IPS-NIHi7 (cell line): Measurements from ENCODE around the gene SYNE2.

Source experiments
- DNase-seq: peaks from one replicate; pipeline ENCODE4 v3.0.0; 2012; ENCODE audit warnings: mixed read lengths; ENCODE audit errors: extremely low spot score

Gene SYNE2

DNA sequence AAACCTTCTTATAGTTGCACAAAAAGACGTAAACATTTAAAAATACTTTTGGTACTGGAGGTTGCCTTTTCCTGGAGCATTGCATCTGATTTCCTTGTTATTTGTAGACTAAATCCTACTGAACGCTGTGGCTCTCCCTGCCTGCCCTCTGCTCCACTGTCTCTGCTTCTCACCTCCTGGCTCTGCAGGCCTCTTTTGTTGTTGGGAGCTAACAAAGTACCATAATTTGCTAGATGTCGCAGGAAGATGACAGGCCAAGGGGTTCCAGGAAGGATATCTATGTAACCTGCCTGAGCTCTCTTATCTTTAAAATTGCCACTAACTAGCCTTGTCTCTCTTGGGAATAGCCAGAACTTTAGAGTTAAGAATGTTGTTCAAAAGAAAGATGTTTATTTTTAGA, 21.4 kb downstream of the SYNE2 start:
- no peak for DNase-seq

DNA sequence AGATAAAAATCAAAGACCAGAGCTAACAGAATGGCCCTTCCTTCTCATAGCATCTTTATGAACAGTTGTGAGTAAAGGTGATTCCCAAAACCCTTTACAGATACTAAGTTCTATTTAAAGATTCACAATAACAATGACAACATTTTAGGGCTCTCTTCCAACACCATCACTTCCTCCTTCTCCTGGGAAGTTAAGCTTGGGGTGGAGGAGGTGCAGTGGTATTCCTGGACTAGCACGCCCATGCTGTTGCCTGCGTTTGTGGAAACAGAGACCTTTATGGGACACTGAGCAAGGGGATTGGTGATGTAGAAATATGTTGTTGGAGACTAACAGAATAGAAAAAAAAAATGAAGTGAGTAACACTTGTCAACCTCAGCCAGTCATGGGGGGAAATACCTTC, 22.5 kb downstream of the SYNE2 start:
- DNase-seq, result no peak

DNA sequence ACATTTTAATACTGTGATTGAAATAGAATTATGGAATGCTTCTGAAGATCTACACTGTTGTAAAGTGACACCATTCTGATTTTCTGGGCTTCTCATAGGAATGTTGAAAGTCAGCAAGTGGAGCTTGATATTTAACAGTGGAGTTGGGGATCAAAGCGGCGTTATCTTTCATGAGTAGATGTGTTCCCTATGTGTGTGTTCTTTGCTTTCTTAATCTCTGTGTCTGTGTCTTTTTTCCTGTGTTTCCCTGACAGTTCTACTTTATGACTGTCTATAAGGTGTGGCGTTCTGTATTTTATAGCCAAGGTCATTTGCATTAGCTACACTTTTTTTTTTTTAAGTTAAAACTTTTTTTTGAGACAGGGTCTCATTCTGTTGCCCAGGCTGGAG, 24.7 kb downstream of the SYNE2 start:
- no peak for DNase-seq

DNA sequence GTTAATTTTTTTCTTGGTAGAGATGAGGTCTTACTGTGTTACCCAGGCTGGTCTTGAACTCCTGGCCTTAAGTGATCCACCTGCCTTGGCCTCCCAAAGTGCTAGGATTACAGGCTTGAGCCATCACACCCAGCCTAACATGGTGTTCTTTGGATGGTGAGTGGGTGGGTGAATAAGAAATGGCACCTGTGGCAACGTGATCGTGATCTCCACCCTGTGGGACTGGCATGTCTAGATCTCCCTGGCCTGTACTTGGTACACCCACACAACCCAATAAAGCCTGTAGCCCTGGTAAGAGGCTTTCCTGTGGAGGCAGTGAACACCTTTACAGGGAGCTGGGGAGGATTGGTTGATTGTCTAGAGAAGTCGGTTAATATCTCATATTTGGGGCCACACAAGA, 25.2 kb downstream of the SYNE2 start:
- no peak for DNase-seq

DNA sequence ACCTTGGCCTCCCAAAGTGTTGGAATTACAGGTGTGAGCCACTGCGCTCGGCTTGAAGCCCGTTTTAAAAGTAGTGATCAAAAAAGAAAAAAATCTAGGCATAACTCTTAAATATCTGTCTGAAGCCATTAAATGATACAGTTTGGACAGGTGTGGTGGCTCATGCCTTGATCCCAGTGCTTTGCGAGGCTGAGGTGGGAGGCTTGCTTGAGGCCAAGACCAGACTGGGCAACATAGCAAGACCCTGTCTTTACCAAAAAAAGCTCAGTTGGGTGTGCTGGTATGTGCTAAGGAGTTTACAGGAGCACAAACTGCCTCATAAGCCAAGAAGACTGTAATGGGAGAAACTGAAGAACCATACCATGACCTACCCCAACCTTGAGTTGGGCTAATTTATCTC, 26.0 kb downstream of the SYNE2 start:
- DNase-seq, result no peak

DNA sequence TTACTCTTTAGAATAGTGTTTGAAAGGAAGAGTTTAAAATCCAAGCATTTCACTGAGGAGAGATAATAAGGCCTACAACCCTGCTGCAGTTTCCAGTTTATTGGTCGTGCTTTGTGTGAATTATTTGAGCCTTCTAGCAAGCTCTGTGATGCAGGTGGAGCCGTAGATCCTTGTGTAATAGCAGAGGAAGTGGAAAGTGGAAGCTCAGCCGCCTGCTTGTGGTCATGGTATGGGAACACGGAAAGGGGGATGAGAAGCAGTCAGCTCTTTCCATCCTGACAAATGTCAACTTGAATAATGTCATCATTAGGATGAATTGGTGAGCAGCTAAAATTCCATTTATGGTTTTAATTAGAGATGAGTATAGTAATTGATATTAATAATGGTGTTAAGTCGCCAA, 29.1 kb downstream of the SYNE2 start:
- no peak for DNase-seq

DNA sequence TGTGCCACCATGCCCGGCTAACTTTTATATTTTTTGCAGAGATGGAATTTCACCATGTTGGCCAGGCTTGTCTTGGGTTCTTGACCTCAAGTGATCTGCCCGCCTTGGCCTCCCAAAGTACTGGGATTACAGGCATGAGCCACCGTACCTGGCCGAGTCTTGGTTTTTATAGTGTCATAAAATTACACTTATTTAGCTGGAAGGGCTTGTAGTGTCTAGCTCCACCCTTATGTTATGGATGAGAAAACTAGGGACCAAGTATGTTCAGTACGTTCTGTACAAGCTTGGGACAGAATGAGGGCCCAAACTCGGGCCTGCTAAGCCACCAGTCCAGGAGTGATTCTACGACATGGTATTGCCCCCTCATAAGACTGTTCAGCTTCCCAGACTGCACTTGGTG, 35.1 kb downstream of the SYNE2 start:
- no peak for DNase-seq

DNA sequence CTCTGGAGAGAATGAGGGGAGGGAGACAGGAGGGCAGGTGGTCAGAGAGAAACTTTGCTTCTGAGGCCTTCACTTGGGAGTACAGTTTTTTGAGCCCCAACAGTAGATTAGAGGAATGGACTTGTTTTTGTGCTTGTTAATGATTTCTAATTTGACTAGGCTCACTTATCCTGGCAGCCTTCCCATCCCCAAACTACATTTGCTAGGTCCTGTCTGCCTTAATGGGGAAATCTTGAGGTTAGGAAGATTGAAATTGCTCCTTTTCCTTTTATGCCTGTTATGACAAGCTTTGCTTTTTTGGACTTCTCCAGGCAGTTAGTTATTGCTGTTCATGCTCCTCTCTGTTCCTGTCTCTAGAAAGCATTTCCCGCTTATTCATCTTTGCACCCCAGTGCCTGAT, 37.7 kb downstream of the SYNE2 start:
- DNase-seq, result no peak

DNA sequence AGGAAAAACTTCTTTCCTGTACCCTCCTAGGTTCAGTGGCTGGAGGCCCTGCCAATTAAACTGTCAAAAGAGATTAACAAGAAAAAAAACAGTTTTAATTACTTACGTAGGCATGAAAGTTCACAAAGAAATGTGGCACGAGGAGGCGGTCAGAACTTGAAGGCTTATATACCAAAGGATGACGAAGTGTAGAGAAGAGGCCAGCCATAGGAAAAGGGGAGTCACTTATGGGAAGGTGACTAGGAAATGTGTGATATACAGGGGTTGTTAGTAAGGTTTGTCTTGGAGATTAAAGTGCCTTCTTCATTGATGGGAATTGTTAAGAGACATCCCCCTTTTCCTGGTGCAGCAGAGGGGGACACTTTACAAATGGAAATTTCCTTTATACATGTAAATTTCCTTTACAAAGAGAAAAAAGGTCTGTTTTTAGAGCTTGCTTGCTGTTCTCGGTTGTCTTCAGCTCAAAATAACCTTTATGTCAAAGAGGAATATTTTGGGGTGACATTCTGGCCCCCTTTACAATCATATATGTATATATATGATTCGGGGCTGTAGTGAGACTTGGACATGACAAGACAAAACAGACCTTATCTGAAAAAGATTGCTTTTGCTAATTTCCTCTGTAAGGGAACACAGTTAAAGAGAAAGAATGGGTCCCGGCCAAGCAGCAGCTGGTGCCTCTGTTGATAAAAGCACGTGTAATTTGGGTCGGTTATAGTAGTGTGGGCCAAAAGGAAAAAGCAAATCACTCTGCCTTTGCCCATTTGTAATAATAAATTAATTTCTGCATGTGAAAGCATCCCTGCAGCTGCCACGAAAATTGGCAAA, 38.6 kb downstream of the SYNE2 start:
- DNase-seq, result peak; percentile 24

DNA sequence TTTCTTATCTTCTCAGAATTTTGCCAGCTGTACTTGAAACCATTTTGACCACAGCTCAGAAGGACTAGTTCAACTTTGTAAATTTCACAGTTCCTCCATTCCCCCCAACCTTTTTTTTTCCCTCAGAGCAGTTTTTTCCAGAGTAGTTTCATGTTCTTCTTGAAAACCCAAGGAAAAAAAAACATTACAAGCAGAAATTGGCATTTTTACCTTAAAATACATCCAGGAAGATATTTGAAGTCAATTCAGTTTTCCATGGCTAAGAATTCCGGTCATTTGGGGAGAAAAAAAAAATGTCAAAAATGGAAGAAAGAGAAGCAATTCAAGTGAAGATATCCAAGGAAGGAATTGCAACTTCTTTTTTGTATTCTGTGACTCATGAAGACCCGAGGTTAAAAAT, 39.5 kb downstream of the SYNE2 start:
- DNase-seq, result no peak

DNA sequence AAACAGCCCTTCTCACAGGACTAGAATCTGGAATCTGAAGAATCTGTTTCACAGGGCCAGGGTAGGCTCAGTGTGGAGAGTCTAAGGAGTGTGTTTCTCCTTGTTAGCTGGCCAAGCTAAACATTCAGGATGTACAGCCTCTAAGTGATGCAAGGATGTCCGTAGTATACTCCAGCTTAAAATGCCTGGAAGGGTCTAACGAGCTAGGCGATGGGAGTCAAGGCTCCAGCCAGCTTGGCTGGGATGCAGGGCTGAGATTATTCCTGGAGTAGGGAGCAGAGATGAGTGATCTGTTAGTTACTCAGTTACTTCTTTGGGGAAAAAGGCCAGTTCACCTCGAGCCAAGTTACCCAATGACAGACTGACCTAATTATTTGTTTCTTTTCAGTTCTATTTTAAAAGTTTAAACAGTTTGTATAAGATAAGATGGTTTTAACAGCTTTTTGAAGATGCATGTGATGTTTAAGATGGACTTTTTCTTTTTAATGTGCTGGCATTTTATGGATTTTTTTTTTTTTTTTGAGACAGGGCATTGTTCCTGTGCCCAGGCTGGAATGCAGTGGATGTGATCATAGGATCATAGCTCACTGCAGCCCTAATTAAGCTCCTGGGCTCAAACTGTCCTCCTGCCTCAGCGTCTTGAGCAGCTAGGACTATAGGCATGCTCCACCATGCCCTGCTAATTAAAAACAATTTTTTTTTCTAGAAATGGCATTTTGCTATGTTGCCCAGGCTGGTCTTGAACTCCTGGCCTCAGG, 41.1 kb downstream of the SYNE2 start:
- DNase-seq, result no peak

DNA sequence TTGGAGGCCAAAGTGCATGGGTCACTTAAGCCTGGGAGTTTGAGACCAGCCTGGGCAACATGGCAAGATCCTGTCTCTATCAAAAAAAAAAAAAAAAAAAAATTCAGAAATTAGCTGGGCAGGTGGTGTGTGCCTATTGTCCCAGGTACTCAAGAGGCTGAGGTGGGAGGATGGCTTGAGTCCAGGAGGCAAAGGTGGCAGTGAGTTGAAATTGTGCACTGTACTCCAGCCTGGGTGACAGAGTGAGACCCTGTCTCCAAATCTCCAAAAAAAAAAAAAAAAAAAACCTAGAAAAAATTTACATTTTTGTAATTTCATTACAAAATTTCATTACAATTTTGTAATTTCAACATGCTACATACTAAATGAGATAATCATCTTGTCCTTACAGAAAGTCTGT, 42.7 kb downstream of the SYNE2 start:
- DNase-seq, result no peak

DNA sequence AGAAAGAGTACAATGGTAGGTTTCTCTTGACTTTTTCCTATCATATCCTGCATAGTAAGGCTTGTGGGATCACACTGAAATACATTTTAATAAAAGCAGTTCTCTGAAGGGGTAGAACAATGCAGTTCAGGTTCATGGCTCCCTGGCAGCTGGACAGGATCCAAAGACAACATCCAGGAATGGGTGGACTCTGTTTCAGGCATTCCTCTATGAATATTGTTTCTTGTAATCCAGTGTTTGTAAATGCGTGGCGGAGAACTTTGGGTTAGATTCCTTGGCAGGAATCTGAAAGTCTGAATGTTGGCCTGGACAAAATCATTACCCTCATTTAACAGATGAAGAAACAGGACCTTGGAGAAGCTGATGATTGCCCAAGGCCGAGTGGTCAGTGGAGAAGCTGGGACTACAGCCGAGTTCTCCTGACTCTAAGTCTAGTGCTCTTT, 43.5 kb downstream of the SYNE2 start:
- no peak for DNase-seq

DNA sequence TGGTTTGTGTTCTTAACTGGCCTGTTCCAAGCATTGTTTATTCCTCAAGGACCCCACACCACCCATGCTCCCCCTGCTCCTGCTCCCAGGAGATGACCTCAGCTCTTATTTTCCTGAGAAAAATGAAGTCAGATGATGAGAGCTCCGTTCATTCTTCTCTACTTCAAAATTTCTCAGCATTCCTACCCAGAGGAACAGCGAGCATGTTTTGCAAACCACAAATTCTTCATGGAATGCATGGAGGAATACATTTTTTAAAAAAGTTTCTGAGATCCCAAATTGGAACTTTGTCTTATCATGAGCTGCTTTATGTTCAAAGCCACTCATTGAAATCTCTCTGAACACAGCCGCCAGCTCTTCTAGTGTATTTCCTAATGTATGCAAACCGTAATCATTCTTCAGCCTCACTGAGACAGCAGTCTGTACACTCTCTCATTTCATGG, 44.9 kb downstream of the SYNE2 start:
- DNase-seq, result no peak

DNA sequence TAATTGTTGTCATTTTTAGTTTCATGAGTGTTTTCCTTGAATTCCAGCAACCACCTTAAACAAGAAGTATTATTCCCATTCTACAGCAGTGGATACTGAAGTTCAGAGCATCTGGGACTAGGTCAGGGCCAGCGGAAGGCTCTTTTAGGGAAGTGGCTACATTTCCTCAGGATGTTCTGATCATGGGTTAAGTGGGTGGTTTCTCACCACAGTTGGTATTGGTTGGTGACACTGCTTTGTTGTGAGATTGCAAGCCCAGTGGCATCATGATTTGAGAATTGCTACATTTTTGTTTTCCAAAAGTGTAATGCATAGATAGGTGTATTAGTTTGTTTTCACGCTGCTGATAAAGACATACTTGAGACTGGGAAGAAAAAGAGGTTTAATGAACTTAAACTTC, 47.1 kb downstream of the SYNE2 start:
- no peak for DNase-seq

DNA sequence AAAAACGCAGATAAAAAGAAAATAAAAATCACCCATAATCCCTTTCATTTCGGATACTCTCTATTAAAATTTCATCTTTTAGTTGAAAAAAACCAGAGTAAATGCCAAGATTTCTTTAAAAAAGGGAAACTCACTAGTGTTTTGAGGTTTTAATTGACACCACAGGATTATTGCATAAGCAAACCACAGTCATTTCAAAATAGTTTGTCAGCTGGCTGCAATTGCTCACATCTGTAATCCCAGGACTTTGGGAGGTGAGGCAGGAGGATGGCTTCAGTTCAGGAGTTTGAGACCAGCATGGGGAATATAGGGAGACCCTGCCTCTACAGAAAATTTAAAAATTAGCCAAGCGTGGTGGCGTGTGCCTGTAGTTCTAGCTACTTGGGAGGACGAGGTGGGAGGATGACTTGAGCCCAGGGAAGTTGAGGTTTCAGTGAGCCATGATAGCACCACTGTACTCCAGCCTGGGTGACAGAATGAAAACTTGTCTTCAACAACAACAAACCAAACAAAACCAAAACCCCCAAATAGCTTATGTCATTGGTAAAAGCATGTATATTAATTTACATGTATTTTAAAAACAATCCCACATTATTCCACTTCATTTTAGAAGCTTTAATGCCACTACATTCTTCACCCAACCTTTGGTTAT, 48.8 kb downstream of the SYNE2 start:
- DNase-seq, result no peak

DNA sequence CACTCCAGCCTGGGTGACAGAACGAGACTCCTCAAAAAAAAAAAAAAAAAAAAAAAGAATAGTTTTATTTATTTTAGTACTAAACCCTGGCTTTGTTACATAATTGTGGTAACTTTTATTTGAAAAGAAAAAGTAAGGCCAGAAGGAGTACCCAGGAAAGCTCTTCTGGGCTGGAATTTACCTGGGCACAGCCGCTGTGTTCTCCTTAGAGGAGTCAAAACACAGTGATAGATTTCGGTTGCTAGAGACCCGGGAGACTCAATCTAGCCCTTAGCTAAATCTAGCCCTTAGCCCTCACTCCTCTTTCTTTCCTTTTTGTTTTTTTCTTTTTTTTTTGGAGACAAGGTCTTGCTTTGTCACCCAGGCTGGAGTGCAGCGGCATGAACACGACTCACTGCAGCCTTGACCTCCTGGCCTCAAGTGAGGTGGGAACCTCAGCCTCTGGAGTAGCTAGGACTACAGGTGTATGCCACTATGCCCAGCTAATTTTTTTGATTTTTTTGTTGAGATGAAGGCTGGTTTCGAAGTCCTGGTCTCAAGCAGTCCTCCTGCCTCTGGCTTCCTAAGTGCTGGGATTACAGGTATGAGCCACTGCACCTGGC, 49.7 kb downstream of the SYNE2 start:
- DNase-seq, result no peak

DNA sequence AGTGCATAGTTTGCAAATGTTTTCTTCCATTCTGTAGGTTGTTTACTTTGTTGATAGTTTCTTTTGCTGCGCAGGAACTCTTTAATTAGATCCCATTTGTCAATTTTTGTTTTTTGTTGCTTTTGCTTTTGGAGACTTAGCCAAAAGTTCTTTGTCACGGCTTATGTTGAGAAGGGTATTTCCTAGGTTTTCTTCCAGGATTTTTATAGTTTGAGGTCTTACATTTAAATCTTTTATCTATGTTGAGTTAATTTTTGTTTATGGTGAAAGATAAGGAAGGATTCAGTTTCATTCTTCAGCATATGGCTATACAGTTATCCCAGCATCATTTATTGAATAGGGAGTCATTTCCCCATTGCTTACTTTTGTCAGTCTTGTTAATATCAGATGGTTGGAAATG, 51.9 kb downstream of the SYNE2 start:
- DNase-seq, result no peak

DNA sequence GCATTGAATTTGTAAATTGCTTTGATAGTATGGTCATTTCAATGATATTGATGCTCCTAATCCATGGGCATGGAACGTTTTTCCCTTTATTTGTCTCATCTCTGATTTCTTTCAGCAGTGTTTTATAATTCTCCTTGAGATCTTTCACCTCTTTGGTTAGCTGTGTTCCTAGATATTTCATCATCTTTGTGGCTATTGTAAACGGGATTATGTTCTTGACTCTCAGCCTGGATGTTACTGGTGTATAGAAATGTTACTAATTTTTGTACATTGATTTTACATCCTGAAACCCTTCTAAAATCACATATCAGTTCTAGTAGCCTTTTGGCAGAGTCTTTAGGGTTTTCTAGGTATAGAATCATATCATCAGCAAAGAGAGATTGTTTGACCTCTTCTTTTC, 52.6 kb downstream of the SYNE2 start:
- no peak for DNase-seq

DNA sequence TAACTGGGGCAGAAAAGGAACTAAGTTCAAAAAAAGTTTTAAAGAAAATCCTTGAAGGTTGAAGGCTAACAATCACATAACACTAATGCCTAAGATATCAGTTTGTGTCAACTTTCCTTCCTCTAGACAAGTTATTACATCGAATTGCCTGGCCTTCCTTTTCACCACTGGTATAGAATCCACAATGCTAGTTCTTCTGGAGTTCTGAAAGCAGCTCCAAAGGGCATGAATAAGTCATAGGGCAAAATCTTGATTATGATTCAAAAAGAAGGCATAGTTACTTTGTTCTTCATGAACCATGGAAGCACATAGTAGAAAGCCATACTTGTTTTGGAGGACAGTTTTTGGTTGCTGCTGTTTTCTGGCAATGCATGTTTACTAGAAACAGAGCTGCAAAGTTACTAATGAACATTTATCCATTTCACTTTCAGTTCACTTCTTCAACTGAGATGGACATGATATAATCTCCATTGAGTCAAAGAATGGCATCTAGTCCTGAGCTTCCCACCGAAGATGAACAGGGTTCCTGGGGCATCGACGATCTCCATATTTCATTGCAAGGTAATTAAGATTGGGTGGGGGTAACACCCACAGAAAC, 56.0 kb downstream of the SYNE2 start:
- DNase-seq, result no peak

DNA sequence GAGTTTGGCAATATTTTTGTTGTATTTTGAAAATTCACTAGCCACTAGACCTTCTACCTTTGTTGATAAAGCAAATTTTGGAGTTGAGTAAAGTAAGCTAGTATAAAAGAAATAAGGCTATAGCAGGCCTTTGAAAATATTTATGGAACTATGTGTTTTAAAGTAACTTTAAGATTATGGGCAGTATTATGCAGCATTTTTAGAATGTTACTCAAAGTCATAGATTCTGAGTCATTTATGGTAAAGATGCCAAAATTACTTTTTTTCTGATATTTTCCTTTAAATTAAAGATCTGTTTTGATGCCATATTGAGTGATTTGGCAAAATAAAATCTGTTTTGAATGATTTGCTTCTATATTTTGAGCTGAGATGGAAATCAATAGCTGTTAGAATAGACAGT, 57.2 kb downstream of the SYNE2 start:
- no peak for DNase-seq
